ENCODE data around the gene SDC4.

GRCh38 chr20:45282700-45283550 is 65.3 kb downstream of the SDC4 start:
- TF ChIP-seq CTCF (IDR thresholded peaks at IDR 0.05; ENCODE audit: low read depth, low read length) (no peak), MAX (IDR thresholded peaks at IDR 0.05; ENCODE audit: low read depth, low read length) (no peak), POLR2A (IDR thresholded peaks at IDR 0.05; ENCODE audit: extremely low read depth, insufficient read length) (no peak)
